GM13977 (cell line): ENCODE data around the gene SEMA4A.
"Not testable (repeated sequence)": the region's sequence is repeated elsewhere in the genome, so short reads cannot be mapped to it uniquely, and the experiment has no call there.

ENCODE experiments used
- DNase-seq: peaks from one replicate; pipeline ENCODE4 v3.0.0; 2012; ENCODE audit warnings: low spot score
- CTCF ChIP-seq: IDR thresholded peaks from 2 replicates; pipeline ENCODE4 v1.5.1; 2012; ENCODE audit warnings: mild to moderate bottlenecking, control low read depth; ENCODE audit not compliant: insufficient read depth; ENCODE audit errors: extremely low read depth, missing control alignments
- in situ Hi-C: fragments of 300-500 bp; cut with MboI; formaldehyde crosslinking; loops from one replicate; pipeline ENCODE4 v1.12.0; 2022; ENCODE audit warnings: low sequenced_read_pairs, low pct_unique_long_range_greater_than_20kb, mixed read lengths, inconsistent platforms; ENCODE audit not compliant: unreplicated experiment

SEMA4A gene

GRCh38 chr1:156120318-156120717 is 33.1 kb upstream of the SEMA4A start:
- in situ Hi-C loops: no loop called here
- TF ChIP-seq CTCF: no peak
- DNase-seq: no peak

DNA sequence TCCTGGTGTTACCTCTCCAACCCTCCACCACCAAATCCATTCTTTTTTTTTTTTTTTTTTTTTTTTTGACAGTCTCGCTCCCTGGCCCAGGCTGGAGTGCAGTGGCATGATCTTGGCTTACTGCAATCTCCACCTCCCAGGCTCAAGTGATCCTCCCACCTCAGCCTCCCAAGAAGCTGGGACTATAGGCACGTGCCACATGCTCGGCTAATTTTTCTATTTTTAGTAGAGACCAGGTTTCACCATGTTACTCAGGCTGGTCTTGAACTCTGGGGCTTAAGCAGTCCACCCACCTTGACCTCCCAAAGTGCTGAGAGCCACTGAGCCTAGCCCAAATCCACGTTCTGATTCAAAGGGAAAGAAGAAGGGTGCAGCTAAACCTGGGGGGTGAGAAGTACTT is 32.4 kb upstream of the SEMA4A start:
- in situ Hi-C loops, DNase-seq: not testable (repeated sequence)

- DNase-seq: no peak
- in situ Hi-C loops: no loop called here
- TF ChIP-seq CTCF: no peak
Observed at GRCh38 chr1:156121457-156121856, 31.9 kb upstream of the SEMA4A start.

DNA sequence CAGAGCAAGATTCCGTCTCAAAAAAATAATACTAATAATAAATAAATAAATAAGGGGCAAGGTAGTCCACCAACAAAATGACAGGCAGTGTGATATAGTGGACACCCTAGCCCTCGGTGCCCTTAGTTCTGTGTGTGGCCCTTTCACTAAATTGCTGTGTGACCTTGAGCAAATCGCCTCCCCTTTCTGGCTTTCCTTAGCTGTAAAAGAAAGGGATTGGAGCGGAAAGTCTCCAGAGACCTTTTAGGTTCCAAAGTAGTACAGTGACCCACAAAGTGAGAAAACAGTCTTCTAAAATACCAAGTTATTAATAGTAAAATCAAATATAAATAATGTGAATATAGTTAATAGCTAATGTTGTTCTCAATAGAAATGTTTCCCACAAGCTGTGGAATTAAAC is 31.3 kb upstream of the SEMA4A start:
- in situ Hi-C loops: no loop called here
- TF ChIP-seq CTCF: no peak
- no peak for DNase-seq

DNA sequence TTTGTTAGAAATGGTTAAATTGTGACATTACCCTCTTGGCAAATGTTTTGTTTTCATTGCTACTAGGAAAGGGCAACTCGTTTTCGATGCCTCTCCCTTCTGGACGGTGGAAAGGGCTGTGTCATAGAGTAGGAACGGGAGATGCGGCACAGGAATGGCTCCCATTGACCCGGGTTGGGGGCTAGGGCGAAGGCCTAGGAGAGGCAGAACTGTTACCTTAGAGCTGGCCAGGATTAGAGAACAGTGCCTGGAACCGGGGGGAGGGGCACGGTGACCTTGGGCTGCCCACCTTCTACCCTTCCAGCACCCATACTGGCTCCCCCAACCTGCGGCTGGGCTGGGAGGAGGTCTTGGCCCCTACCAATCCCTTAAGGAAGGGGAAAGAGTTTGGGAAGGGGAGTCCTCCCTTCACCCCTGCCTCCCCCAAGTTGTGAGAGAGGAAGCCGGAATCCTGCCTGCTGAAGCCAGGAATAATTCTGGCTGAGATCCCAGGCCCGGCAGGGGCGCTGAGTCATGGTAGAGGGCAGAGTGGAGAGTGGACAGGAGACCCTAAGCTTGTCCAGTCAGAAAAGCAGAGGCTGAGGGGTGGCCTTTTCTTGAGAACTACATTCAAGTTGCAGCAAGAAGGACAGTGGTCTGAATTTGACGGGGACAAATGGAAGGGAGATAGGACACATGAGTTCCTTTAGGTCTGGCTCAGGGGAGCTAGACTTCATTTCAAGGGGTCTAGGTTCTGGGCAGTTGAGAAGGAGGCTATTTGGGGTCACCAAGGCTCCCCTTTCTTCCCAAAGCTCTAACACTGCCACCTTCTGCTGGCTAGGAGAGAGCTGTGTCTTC is 30.6 kb upstream of the SEMA4A start:
- peak; percentile 17 for TF ChIP-seq CTCF
- in situ Hi-C loops: no loop called here
- DNase-seq: no peak

DNA sequence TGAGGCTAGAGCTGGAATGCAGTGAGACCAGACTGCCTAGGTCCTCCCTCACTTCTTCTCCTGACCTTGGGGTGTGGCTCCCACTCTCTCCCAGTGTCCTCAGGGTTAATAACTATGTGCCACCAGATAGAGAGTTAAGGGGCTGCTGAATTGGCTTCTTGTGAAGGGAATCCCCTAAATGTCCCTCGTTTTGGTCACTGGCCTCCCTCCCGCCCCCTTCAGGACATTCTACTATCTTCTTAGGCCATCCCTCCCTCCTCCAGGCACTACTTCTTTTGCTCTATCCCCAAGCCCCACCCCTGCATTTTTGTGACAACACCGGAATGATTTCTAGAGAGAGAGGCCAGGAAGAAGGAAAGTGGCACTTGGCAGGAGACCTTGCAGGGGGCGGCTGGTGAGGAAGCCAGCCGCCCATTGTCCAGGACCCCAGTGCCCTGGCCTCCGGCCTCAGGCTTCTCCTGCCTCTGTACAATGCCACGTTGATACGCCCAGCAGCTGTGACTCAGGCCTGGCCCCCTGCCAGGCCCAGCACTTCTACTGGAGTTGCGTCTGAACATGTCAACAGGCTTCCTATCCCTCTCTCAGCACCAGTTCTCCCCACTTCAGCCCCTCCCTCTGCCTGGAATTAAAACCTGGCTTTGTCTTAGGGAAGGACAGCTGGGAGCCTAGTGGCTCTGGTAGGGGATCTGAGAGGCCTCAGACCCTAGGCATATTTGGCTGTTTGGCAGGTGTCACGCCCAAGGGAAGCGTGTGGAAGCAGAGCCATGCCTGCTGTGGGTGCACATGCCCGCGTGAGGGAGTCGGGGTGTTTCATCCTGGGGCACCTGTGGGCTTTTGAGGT is 29.8 kb upstream of the SEMA4A start:
- in situ Hi-C loops: no loop called here
- no peak for DNase-seq

More for the DNA sequence above, 29.8 kb upstream of the SEMA4A start:
- peak; percentile 24 for TF ChIP-seq CTCF
